GM18951 (cell line): ENCODE data around the gene EGLN3.
"Not testable (repeated sequence)": the region's sequence is repeated elsewhere in the genome, so short reads cannot be mapped to it uniquely, and the experiment has no call there.

ENCODE experiments used
- POLR2A ChIP-seq: IDR thresholded peaks from 4 replicates; pipeline ENCODE4 v1.6.1; 2011; ENCODE audit warnings: mild to moderate bottlenecking; ENCODE audit not compliant: insufficient read length, insufficient read depth; ENCODE audit errors: extremely low read depth
- in situ Hi-C: fragments of 300-500 bp; cut with MboI; formaldehyde crosslinking; loops from one replicate; pipeline ENCODE4 v1.12.0; 2022; ENCODE audit warnings: low sequenced_read_pairs, mixed read lengths, inconsistent platforms; ENCODE audit not compliant: unreplicated experiment

The EGLN3 gene

DNA sequence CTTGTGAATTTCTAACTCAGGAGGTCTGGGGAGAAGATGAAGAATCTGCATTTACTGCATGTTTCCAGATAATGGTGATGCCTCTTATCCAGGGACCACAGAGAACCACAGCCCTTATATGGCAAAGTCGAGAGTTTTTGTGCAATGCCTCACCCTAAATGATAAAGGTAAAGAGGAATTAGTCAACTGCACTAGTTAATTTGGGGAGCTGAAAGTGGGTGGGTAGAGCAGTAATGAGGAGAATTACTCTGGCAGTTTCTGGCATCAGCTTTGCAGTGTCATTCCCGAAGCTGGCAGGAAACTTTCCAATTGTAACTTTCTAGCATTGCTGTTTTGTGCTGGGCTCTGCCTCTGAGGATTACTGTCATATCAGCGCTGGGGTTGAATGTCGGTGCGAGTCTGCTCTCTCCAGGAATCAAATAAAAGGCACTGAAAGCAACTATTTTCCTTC, 10.3 kb downstream of the EGLN3 start:
- TF ChIP-seq POLR2A: no peak
- in situ Hi-C loops: no loop called here

DNA sequence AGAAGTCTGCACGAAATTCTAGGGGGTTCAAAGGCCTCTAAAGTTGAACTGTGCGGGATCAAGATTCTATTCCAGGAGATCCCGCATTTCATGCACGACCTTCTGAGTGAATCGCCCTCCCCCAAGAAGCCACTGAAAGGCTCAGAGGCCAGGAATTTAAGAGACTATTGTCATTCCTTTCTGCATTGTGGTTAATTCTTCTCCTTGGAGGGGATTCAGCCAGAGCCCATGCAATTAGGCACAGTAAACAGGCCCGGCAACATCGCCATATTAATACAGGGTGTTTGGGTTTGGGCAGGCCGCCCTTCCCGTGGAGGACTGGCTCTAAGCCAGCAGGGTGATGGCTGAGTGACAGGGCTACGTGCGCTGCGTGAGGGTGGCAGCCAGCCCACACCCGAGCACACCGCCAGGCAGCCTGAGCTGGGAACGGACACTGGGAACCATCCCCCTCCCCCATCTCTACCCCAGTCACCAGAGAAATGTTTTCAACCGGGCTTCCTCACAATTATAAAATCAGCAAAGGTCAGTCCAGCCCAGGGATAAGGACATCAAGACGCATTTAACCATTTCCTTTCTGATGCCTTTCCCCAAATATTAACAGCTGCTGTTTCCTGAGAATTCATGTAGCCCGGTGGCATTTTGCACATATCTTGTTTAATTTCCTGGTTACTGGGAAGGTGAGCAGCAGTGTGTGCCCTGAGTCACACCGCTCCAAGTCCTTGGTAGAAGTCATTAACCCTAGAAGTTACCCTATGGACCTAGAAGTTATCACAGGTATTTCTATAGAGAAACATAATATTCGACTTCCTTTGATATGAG, 12.5 kb downstream of the EGLN3 start:
- TF ChIP-seq POLR2A: no peak
- in situ Hi-C loops: no loop called here

DNA sequence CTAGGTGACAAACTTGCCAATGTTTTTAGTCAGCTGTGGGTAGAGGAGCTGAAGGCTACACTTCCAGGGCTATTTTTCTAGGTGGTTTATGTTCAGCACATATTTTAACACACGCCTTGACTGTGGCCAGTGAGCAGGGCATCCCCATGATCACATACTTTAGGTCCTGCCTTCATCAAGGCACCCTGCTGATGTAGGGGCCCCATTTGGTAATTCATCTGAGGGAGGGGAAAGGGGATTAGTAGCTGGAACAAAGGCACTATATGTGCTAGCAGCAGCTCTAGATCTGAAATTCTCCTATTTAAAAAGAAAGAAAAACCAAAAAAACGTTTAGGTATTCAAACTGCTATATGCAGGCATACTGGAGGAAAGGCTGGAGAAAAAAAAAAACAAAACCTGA, 14.5 kb downstream of the EGLN3 start:
- TF ChIP-seq POLR2A: no peak
- in situ Hi-C loops: no loop called here

DNA sequence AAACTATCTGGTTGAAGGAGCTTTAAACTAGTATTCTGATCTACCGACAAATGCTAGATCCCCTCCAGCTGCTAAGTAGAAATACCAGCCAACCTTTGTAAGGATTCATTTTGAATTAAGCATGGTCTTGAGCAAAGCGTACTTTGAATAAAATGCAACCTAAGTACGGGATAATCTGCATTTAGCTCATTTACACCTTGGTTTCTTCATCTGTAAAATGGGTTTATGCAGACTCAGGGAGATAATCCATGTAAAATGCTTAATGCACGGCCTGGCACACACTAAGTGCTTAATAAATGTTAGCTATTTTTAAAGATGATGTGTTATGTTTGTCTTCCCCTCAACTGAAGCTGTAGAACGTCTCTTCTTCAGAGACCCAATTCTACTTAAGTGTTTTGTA, 15.9 kb downstream of the EGLN3 start:
- no peak for TF ChIP-seq POLR2A

DNA sequence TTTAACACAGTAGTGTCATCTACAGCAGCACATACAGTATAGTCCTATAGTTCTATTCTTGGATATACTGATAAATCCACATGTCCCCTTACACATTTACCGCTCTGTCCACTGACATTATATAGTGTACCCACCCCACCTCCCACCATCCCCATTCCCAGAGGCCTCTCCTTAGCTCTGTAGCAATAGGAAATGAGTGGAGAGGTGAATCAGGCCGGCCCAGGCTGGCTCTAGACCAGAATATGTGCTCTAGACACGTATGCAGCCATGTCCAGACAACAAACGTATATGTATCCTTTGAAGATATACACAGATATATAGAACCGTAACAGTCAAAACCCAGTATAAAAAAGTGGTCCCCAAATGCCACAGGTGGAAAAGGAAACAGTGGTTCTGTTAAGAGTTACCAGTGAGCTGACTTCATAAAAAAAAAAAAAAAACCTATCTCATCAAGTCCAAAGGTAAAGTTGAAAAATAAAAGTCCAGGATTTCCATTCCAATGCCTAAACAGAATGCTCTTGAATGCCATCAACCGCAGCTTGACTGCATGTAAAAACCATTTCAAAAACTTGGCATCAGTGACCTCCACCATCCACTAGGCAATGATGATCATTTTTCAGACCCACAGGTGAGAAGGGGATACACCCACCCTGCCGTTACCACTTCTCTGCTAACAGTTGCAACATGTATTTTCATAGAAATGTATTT, 16.7 kb downstream of the EGLN3 start:
- no peak for TF ChIP-seq POLR2A
- in situ Hi-C loops: no loop called here

More for the DNA sequence above, 15.9 kb downstream of the EGLN3 start:
- in situ Hi-C loops: no loop called here

DNA sequence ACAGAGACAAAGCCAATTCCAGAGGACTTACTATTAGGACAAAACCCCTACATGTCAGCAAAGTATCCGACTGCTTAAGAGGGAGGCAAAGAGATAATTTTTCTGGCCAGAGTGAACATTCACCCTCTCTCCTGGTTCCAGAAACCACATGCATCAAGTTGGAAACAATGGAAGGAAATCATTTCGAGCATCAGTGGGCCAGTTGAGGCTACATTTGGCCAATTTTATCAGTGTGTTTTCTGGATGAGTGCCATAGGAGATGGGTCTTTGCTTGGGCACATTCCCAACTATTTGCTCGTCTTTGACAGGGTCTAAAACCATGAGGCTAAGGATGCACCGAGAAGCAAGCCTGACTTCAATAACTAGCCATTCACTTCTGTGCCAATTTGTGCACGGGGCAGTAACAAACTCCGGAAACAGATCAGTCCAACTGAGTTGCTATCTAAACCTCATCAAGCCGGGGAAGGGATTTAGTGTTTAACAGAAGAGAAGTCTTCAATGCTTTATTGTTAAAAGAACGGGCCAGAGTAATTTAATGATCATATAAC, 17.4 kb downstream of the EGLN3 start:
- TF ChIP-seq POLR2A: no peak
- in situ Hi-C loops: no loop called here

DNA sequence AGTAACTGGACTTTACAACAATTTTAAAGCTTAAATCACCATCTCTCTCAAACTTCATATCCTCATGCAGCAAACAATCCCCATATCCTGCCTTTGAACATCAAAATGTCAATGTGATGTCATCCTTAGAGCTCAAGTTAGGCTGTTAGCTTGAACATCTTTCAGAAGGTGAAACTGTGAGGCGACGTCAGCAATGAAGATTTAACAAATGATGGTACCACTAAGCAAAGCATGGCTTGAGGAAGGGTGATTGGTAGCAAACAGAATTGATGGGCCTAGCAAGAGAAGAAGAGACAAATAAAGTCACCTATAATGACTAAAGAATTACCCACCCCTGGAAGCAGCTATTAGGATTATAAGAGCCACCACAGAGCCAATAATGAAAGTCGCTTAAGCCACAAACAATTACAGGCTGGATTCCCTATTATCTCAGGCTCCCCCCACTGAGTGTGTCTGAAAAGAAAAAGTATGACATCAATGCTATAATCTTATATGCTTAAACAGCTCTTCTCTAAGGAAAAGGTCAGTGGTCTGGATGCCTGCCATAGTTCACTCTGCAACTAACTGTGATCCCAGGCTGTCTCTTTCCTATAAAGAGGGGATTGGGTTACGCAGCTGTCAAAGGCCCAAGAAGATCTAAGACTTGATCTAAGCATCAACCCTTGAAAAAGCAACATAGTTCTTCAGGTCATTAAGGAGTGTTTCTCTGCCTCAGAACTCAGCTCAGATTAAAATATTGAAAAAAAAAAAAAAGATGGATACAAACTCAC, 18.1 kb downstream of the EGLN3 start:
- TF ChIP-seq POLR2A: no peak
- in situ Hi-C loops: no loop called here

DNA sequence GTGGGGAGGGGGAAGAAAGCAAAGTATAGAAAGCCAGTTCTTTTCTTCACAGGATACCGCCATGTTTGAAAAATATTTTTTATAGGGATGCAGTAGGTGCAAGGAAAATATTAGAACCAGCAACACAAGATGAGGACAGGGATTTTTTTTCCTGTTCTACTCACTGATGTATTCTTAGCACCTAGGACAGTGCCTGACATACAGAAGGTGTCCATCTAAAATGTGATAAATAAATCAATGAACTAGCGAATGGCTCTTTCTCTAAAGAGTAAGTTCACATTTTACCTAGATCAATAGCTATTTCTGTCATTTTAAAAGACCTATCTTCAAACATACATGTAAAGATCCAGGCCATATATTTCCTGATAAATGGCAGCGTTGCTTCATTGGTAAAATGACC, 18.8 kb downstream of the EGLN3 start:
- TF ChIP-seq POLR2A: no peak
- in situ Hi-C loops: no loop called here

DNA sequence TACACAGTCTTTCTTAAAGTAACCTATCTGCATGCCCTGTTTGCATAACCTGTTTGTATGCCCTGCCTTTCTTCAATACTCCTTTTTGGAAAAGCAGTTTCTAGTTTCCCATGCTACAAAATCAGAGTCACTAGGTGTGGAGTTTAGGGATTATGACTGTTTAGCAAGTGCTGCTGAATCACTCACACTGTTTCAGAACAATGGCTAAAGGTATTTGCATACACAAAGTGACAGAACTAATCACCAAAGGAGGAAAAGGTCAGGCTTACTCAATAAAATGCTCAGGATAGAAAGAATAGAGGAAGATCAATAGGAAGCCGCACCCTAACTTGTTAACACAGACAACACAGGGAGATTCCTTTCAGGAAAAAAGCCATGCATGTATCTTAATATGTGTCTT, 19.4 kb downstream of the EGLN3 start:
- TF ChIP-seq POLR2A: no peak
- in situ Hi-C loops: no loop called here

DNA sequence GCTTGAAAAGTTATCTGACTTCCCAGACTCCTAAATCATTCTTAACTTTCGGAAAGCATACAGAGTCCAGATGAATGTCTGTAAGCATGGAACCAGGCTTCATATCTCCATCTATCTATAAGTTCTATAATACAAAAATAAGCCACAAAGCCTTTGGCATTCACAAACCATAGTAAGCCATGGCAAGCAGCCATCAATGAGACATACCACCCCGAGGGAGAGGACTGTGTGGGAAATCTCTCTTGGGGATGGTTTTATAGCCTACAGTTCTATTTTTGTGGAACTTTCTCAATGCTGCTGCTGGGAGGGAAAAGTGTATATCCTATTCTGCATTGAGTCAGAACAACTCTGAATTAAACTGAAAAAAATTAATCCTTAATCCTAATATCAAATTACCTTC, 20.4 kb downstream of the EGLN3 start:
- no peak for TF ChIP-seq POLR2A
- in situ Hi-C loops: no loop called here

DNA sequence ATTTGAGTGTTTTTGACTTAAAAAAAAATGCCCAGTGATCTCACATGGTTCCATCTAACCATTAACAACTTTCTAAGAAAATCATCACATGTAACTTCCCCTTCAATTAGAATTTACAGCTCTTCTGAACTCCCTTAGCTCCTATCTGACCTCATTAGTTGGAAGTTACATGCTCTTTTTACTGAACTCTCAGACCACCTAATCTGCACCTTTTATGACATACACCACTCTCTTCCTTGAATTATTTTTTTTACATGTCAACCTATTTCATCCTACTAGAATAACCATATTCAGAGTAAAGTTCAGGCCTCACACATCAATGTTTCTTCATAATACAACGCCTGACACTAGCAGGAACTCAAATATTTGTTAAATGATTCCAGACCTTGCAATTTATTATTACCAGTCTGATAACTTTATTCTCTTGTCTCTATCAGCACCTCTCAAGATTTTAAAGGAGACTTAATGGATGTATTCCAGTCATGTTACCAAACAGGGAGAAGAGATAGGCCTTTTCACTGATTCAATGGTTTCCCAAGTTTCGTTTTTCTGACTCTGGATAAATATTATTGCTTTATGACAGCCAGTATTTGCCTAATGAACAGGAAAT, 21.0 kb downstream of the EGLN3 start:
- no peak for TF ChIP-seq POLR2A
- in situ Hi-C loops: no loop called here

DNA sequence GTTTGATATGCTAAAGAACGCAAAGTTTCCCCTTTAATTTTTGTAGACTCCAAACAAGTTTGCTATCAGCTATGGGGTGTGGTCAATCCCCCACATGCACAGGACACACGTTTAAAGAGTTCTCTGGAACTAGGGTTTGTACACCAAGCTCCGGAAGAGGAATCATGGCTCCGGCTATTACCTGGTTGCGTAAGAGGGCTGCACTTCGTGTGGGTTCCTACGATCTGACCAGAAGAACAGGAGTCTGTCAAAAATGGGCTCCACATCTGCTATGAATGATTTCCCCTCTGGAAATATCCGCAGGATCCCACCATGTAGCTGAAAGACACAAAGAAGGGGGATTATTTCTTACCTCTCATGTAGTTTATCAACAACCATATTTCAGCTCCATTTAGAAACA, 22.0 kb downstream of the EGLN3 start:
- in situ Hi-C loops: no loop called here
- no peak for TF ChIP-seq POLR2A

DNA sequence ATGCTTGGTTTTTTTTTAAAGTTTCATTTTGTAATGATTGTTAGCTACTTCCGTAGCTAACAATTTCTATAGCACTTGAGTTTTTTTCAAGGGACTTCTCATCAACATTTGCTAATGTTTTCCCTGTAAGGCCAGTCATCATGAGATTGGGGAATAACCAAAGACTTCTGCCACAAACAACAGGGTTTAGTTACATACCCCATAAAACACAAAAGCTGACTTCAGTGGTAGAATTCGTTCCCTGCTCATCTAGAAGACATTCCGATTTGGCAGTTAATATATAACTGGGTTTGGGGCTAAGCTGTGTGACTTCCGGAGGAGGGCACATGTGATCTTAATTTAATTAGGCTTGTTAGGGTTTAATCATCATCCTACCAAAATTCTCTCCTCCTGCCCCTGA, 22.9 kb downstream of the EGLN3 start:
- in situ Hi-C loops: no loop called here
- no peak for TF ChIP-seq POLR2A

DNA sequence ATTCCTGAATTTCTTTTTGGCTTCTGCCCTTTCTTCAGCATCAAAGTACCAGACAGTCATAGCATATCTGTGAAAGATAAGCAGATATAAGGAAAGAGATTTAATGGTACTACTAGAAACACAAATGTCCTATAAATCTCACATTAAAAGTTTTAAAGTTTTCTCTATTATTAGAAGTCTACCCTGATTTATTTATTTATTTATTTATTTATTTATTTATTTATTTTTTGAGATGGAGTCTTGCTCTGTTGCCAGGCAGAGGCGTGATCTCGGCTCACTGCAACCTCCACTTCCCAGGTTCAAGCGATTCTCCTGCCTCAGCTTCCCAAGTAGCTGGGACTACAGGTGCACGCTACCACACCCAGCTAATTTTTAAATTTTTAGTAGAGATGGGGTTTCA, 23.9 kb downstream of the EGLN3 start:
- in situ Hi-C loops: not testable (repeated sequence)
